Panc1 (cell line): ENCODE measurements around the gene AKAP1. TPM values are rescaled to one million over a fixed set of nuclear protein-coding genes. Genes with fewer than 3 reads are reported as not detected.

Experiments
- ATAC-seq: fragments of 200-7000 bp; cut with Tn5 transposase; 2 replicates; pipeline ENCODE4 v1.9.1; 2020; ENCODE audit warnings: mild to moderate bottlenecking, moderate library complexity
- BruUV-seq: library from RNA; stranded (reverse); fragments of 400-500 nt; replicated peaks from 2 replicates; lab custom pipeline; 2021; lab: Mats Ljungman, UMichigan
- CTCF ChIA-PET: fragments of 300-600 bp; sonication (Branson Sonifier 250); formaldehyde crosslinking; loops from one replicate; lab custom pipeline; 2022; ENCODE audit warnings: antibody characterized with exemption; lab: Charles Lee
- POLR2A ChIA-PET: fragments of 300-600 bp; sonication (Branson Sonifier 250); formaldehyde crosslinking; loops from one replicate; lab custom pipeline; 2022; ENCODE audit warnings: antibody characterized with exemption; lab: Charles Lee
- DNase-seq: peaks from one replicate; pipeline ENCODE4 v3.0.0-alpha.2; 2010; ENCODE audit warnings: low read depth, low spot score
- H3K27ac ChIP-seq: 2 replicates; pipeline ENCODE4 v1.5.1; 2011; ENCODE audit warnings: mild to moderate bottlenecking, low read length, inconsistent platforms
- H3K27me3 ChIP-seq: fragments of 200-500 bp; sonication (Bioruptor generic); 2 replicates; pipeline ENCODE4 v1.6.0; 2014; ENCODE audit warnings: low read length, inconsistent platforms; ENCODE audit not compliant: control insufficient read depth, insufficient read depth
- H3K36me3 ChIP-seq: fragments of 200-500 bp; sonication (Bioruptor generic); 2 replicates; pipeline ENCODE4 v1.5.1; 2014; ENCODE audit warnings: inconsistent platforms, mild to moderate bottlenecking, low read length, moderate library complexity; ENCODE audit not compliant: control insufficient read depth, insufficient read depth
- H3K4me1 ChIP-seq: 2 replicates; pipeline ENCODE4 v1.5.1; 2011; ENCODE audit warnings: inconsistent platforms, mild to moderate bottlenecking, low read length, moderate library complexity; ENCODE audit not compliant: control insufficient read depth, insufficient read depth
- H3K4me3 ChIP-seq, 2 experiments: 2 replicates each; pipeline ENCODE4 v1.5.1; 2011 to 2012; ENCODE audit warnings: low read depth in 2 of 2, low read length in 2 of 2, mild to moderate bottlenecking in 2 of 2, inconsistent platforms in 1 of 2, moderate library complexity in 1 of 2
- H3K9me3 ChIP-seq: fragments of 200-500 bp; sonication (Bioruptor generic); 2 replicates; pipeline ENCODE4 v1.5.1; 2014; ENCODE audit warnings: low read depth, mild to moderate bottlenecking, inconsistent platforms, low read length, moderate library complexity; ENCODE audit not compliant: control insufficient read depth, insufficient read depth
- POLR2AphosphoS5 ChIP-seq: IDR thresholded peaks from 2 replicates; pipeline ENCODE4 v1.6.1; 2012; ENCODE audit warnings: mild to moderate bottlenecking, low read depth, low read length, moderate library complexity
- SIN3A ChIP-seq: IDR thresholded peaks from 2 replicates; pipeline ENCODE4 v1.6.1; 2012; ENCODE audit warnings: low read depth, mild to moderate bottlenecking, low read length, moderate library complexity, borderline replicate concordance; ENCODE audit not compliant: insufficient read depth
- TCF7L2 ChIP-seq: IDR thresholded peaks from 2 replicates; pipeline ENCODE4 v1.6.1; 2011; ENCODE audit warnings: mild to moderate bottlenecking, low read depth, low read length, inconsistent platforms
- in situ Hi-C: cut with HindIII; loops from 2 replicates; pipeline ENCODE4 v1.10.0; 2016; ENCODE audit warnings: low sequenced_read_pairs, low pct_unique_long_range_greater_than_20kb
- intact Hi-C: fragments of 100-400 bp; cut with micrococcal nuclease; formaldehyde crosslinking; loops from one replicate; pipeline ENCODE4 v1.10.0; 2022; ENCODE audit not compliant: unreplicated experiment
- total RNA-seq: library from RNA; stranded (reverse); gene quantifications from one replicate; pipeline ENCODE4 v1.2.1, GENCODE V29; 2021; ENCODE audit not compliant: unreplicated experiment
- TF ChIP-seq, protein P1 (sequence below): fragments of 450-650 bp; IDR thresholded peaks from 2 replicates; pipeline ENCODE4 v1.5.1; 2017; ENCODE audit warnings: mild to moderate bottlenecking
- TF ChIP-seq, protein P2 (sequence below), 2 experiments: IDR thresholded peaks; 2 replicates each; pipeline ENCODE4 v1.6.1; 2011 to 2012; ENCODE audit warnings: low read depth in 2 of 2, control low read depth in 1 of 2, low read length in 1 of 2, mild to moderate bottlenecking in 1 of 2, moderate library complexity in 1 of 2; ENCODE audit not compliant: insufficient read depth in 1 of 2

The AKAP1 gene
- total RNA-seq, 1 experiment from 2014 or later: 52.7 TPM

DNA sequence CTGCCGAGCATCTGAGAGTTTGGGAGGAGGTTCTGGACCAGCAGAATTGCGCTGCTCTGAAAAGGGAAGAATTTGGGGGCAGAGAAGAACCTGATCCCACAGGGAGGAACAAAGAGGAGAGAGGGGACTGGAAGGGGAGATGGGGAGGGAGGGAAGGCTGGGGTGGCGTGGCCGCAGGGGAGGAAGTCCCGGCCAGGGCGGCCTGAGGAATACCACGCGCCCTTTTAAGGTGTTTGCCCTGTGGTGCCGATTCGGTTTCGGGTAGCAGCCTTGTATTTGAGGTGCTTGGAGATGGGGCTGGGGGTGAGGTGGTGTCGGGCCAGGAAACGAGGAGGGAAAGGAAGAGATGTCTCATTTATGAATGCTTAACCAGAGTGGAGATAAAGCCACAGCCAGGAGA lies 51.3 kb downstream of the AKAP1 start:
- TF ChIP-seq TCF7L2 (no peak), POLR2AphosphoS5 (no peak), SIN3A (no peak)
- TF ChIP-seq, protein P1, sequence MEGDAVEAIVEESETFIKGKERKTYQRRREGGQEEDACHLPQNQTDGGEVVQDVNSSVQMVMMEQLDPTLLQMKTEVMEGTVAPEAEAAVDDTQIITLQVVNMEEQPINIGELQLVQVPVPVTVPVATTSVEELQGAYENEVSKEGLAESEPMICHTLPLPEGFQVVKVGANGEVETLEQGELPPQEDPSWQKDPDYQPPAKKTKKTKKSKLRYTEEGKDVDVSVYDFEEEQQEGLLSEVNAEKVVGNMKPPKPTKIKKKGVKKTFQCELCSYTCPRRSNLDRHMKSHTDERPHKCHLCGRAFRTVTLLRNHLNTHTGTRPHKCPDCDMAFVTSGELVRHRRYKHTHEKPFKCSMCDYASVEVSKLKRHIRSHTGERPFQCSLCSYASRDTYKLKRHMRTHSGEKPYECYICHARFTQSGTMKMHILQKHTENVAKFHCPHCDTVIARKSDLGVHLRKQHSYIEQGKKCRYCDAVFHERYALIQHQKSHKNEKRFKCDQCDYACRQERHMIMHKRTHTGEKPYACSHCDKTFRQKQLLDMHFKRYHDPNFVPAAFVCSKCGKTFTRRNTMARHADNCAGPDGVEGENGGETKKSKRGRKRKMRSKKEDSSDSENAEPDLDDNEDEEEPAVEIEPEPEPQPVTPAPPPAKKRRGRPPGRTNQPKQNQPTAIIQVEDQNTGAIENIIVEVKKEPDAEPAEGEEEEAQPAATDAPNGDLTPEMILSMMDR: no peak
- ATAC-seq (no peak), DNase-seq (no peak)
- no peak overlapping the region for H3K4me3 ChIP-seq
- POLR2A ChIA-PET: no interaction called here
- no TSS peak for BruUV-seq
- no peaks in the 10 kb centered on the region for H3K4me1 ChIP-seq
- H3K27me3 ChIP-seq: no peaks in the 10 kb centered on the region
- in situ Hi-C loops (no loop called here), intact Hi-C loops (loop anchor here (10.0 kb wide), 1 partner anchor 458 kb away; no protein-coding TSS in a partner anchor)
- H3K27ac ChIP-seq: no peak overlapping the region
- no peaks in the 10 kb centered on the region for H3K9me3 ChIP-seq
- H3K36me3 ChIP-seq: no peaks in the 10 kb centered on the region
- CTCF ChIA-PET: no interaction called here

DNA sequence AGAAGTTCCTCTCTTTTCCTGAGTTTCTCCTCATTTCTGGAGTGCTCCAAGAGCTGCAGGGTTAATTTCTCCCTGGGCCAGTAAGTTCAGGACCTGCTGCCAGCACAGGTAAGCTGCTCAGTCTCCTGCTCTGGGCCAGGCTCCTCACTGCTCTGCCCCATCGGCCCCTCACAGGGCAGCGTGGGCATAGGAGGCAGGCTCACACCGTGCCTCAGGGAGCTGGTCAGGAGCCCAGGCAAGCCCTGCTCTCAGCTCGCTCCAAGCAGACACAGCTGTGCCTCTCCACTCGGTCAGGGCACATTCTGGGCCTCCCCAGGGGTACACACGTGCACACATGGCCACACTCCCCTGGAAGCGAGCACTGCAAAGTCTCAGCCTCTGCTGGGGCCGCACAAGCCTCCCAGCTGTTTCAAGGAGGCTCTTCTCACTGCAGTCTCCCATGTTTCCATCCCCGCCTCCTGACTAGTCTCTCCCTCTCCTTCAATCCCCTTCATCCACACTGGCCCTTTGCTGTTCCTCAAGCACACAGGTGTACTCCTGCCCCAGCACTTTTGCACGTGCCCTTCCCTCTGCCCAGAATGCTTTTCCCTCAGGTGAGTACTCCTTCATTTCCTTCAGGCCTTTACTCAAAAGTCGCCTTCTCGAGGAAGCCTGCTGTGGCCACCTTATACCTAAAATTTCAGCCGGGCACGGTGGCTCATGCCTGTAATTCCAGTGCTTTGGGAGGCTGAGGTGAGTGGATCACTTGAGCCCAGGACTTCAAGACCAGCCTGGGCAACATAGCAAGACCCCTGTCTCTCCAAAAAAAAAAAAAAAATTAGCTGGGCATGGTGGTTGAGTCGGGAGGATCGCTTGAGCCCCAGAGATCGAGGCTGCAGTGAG lies 53.2 kb downstream of the AKAP1 start:
- BruUV-seq: no TSS peak
- Histone ChIP-seq H3K4me3 (no peak overlapping the region), H3K4me1 (no peaks in the 10 kb centered on the region), H3K27me3 (no peaks in the 10 kb centered on the region), H3K27ac (no peak overlapping the region), H3K9me3 (no peaks in the 10 kb centered on the region), H3K36me3 (no peaks in the 10 kb centered on the region)
- CTCF ChIA-PET: no interaction called here
- TF ChIP-seq, protein P1: no peak
- no peak for TF ChIP-seq TCF7L2
- TF ChIP-seq POLR2AphosphoS5: no peak
- TF ChIP-seq SIN3A: no peak
- TF ChIP-seq, protein P2, sequence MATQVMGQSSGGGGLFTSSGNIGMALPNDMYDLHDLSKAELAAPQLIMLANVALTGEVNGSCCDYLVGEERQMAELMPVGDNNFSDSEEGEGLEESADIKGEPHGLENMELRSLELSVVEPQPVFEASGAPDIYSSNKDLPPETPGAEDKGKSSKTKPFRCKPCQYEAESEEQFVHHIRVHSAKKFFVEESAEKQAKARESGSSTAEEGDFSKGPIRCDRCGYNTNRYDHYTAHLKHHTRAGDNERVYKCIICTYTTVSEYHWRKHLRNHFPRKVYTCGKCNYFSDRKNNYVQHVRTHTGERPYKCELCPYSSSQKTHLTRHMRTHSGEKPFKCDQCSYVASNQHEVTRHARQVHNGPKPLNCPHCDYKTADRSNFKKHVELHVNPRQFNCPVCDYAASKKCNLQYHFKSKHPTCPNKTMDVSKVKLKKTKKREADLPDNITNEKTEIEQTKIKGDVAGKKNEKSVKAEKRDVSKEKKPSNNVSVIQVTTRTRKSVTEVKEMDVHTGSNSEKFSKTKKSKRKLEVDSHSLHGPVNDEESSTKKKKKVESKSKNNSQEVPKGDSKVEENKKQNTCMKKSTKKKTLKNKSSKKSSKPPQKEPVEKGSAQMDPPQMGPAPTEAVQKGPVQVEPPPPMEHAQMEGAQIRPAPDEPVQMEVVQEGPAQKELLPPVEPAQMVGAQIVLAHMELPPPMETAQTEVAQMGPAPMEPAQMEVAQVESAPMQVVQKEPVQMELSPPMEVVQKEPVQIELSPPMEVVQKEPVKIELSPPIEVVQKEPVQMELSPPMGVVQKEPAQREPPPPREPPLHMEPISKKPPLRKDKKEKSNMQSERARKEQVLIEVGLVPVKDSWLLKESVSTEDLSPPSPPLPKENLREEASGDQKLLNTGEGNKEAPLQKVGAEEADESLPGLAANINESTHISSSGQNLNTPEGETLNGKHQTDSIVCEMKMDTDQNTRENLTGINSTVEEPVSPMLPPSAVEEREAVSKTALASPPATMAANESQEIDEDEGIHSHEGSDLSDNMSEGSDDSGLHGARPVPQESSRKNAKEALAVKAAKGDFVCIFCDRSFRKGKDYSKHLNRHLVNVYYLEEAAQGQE (IDR thresholded peaks at IDR 0.05; ENCODE audit: insufficient read depth in 1 of 2, low read depth in 2 of 2, low read length in 1 of 2): no peak
- no peak for DNase-seq
- POLR2A ChIA-PET: interaction anchor here (0.6 kb wide), 1 partner anchor 424 kb away, joined by 4 read pairs; no protein-coding TSS in a partner anchor
- peak; percentile 62 for ATAC-seq
- intact Hi-C loops (loop anchor here (10.0 kb wide), 1 partner anchor 457 kb away; no protein-coding TSS in a partner anchor), in situ Hi-C loops (no loop called here)
